GM21723 (cell line): ENCODE measurements around the gene DAB2IP.

Experiments used
- ATAC-seq: cut with Tn5 transposase; IDR thresholded peaks from one replicate; pipeline ENCODE4 v1.9.1; 2021; ENCODE audit warnings: mild to moderate bottlenecking, moderate library complexity; ENCODE audit not compliant: unreplicated experiment

Gene DAB2IP

DNA sequence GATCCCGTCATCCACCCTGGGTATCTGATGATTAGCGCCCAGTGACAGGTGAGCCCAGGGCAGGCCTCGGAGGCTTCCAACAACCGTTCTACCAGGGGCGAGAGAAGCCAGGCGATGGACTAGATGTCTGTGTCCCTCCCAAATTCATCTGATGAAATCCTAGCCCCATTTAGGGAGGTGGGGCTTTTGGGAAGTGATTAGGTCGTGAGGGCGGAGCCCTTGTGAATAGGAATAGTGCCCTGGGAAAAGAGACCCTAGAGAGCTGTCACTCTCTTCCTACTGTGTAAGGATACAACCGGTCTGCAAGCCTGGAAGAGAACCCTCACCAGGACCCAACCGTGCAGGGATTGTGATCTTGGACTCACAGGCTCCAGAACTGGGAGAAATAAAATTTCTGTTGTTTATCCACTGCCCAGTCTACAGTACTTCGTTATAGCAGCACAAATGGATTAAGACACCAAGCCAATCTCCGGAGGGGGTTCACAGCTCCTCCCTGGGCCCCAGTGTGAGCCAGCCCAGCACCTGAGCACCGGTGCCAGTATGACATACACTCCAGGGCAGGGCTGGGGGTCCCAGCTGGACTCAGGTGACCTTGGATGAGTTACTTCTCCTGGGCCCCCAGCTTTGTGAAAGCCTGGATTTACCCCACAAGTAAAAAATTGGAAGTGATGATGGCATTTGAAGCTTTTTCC, 162.2 kb downstream of the DAB2IP start:
- no peak for ATAC-seq

DNA sequence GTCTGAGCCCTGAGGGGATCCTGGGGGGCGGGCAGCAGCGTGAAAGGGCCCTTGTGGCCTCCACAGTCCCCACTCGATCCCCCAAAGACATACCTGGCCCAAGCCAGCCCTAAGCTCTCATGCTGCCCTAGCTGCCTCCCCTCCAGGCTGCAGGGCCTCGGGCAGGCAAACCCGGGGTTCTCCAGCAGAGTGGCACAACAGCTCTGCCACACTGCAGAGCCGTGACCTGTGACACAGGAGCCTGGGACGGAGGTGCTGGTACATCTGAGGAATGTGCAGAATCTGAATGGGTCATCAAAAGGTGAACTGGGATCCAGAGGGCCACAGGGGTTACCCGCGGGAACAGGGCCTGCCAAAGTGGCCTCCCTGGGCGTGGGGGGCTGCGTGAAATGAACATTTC, 163.2 kb downstream of the DAB2IP start:
- no peak for ATAC-seq

DNA sequence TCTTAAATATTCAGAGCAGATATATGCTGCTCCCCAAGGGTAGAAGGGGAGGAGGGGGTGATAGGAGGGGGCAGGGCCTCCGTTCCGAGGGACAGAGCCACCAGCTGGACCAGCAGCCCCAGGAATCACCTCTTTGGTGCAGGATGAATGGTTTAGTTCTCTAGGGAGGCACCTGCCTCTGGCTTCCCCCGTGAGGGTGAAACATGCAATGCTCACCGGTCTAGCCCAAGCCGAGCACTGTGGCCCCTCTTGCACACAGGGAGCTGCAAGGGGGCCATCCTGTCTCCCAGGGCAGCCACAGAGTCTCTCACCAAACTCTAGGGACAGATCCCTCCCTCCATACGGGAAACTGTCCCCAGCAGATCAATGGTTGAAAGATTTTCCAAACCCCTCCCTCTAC, 163.7 kb downstream of the DAB2IP start:
- ATAC-seq, result no peak

DNA sequence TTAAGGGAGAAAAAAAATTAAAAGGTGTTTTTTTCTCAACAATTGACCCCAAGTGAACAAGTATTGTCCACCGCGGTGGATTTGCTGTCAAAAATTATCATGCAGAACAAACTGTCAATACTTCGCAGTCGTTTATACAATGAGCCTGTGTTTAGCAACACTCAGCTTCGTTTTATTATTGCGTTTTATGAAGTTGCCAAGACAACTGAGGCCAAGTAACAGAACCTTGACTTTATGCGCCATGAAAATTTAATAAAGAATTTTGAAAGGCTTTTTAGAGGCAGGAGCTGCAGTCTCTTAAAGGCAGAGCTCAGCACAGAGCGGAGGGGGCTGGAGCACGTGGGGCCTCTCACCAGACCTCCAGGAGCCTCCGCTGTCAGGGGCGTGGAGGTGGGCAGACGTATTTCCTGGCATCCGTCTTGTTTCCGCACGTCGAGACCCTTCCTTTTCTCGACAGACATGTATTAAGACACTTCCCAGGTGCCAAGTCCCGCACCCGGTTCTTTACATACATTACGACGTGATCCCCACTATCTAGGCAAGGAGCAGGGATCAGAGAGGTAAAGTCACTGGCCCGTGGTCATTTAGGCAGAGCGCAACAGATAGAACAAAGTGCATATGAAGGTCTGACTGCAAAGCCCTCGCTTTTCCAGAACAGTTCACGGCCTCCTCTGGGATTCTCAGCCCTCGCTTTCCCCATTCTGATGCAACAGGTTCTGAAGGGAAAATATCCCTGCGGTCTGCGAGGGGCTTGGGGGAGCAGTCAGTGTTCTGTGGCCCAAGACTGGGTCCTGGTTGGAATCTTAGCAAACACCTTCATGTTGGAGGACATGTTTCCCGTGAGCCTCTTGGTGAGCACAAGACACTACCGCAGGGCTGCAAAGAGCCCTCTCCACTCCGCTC, 164.4 kb downstream of the DAB2IP start:
- ATAC-seq, result no peak

GRCh38 chr9:121816449-121816817, 165.0 kb downstream of the DAB2IP start:
- ATAC-seq, result no peak

DNA sequence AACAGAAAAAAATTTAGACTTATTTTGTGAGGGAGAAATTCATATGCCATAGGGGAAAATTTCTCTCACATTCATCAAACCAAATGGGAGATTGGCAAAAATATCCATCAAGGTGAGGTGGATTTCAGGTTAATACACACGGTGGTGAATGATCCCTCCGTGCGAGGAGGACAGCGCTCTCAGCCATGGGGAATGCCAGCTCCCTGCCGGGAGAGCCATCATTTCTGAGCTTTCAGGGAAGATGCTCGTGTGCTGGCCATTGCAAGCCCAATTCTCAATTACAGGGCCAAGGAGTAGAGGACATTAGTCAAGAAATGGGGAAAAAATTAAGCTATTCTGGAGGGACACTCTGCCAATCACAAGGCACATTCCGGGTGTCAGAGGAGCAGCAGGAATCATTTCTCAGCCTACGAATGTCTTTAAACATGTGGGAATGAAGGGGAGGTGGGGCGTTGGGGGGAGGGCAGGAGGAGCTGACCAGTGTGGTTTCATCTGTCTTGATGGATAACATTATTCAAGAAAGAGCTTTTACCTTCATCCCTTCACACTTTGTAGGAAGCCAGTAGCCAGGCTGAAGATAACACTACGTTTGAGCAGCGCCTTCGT, 165.5 kb downstream of the DAB2IP start:
- no peak for ATAC-seq

DNA sequence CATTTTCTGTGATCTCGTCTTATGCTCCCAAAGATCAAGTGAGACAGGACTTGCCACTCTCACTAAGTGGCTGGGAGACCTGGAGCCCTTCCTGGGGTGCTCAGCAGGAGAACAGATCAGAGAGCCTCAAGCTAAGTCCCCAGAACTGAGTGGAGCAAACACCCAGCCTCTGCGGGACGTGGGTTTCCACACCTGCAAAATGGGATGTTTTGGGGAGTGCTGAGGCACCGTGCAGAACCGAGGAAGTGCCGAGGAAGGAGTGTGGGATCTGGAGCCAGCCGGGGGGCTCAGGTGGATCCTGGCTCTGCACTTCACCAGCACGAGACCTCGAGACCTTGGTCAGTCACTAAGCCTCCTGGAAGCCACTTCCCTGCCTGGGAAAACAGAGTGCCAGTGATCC, 166.0 kb downstream of the DAB2IP start:
- ATAC-seq, result no peak

GRCh38 chr9:121818016-121818661, 166.7 kb downstream of the DAB2IP start:
- no peak for ATAC-seq

DNA sequence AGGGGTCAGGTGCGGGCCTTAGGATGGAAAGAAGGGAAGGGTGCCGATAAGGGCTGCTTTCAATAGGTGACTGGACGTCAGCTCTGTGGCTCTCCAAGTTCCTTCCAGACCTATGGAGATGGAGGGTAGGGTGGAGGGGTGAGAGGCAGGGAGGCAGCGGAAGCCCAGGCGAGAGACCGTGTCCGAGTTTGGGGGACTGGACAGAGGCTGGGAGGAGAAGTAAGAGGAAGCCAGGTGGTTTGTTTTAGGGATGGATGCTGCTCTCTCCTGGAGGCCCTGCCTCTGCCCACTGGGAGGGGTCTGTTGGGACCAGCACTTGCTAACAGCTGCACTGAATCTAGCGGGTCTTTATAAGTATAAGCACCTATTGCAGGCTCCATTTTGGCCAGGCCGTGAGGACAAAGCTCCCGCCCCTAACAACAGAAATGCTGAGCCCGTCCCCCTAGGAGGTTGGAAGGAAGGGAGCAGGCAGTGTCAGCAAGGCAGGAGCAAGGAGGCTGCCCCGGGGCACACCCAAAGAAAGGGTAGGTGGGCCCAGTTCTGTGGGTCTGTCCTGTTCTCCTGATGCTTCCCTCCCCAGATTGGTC, 167.5 kb downstream of the DAB2IP start:
- no peak for ATAC-seq

DNA sequence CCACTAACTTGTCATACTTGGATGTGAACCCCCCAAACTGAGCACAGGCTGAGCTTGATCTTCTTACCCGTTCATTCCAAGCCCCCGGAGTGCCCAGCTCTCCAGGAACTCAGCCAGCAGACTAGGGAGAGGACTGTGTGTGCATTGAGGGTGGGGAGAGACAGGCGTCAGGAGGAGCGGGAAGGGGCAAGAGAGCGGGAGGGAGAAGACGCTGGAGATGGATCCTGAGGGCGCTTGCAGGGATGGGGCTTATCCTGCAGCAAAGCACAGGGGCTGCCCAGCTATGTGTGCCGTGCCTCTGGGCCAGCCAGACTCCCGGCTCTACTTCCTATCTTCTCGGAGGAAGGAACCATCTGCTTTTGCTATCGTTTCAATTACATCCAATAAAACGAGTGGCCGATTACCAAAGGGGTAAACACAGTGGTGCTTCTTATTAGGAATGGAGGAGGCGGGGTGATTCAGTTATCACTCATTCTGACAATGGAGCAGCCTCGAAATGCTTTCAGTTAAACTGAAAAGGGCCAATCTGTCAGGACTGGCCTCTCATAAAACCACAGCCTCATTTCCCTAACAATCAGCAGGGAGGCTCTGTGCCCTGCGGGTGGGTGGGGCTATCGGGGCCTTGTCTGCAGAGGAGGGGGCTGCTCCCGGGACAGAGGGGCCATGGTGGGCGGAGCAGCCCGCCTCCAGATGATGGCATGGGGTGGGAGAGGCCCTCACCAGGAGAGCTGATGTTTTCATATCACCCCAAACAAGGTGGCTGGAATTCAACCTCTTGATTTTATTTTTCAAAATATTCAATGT, 168.2 kb downstream of the DAB2IP start:
- ATAC-seq, result no peak

DNA sequence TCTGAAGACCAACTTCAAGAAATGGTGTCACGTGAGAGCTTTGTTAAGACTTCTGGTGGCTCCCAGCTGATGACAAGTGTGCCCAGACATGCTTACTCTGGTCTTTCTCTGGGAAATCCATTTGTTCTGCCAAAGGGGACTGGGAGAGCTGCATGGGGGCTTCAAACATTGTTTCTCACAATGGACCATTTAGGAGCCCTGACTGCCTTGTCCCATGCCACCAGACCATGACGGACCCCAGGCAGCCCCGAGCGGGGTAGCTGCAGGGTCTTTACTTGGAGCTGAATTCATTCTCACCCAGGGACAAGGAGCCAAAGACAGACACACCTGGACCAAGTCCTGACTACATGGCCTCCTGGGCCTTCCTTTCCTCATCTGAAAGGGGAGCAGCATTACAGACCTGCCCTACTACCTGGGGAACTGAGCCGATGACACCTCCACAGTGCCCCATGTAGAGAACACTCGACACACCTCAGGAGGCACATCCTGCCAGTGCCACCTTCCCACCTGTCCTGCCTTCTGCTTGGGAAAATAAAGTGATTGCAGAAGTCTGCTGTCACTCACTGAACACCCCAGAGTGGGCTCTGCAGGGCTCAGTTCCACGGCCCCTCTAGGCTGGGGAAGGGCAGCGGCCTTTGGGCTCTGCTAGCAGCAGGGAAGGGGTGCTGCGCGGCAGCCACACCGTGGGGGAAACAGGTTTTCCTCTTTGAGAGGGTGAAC, 169.0 kb downstream of the DAB2IP start:
- ATAC-seq, result no peak

- ATAC-seq, result no peak
Observed at GRCh38 chr9:121821326-121821725, 169.9 kb downstream of the DAB2IP start.

DNA sequence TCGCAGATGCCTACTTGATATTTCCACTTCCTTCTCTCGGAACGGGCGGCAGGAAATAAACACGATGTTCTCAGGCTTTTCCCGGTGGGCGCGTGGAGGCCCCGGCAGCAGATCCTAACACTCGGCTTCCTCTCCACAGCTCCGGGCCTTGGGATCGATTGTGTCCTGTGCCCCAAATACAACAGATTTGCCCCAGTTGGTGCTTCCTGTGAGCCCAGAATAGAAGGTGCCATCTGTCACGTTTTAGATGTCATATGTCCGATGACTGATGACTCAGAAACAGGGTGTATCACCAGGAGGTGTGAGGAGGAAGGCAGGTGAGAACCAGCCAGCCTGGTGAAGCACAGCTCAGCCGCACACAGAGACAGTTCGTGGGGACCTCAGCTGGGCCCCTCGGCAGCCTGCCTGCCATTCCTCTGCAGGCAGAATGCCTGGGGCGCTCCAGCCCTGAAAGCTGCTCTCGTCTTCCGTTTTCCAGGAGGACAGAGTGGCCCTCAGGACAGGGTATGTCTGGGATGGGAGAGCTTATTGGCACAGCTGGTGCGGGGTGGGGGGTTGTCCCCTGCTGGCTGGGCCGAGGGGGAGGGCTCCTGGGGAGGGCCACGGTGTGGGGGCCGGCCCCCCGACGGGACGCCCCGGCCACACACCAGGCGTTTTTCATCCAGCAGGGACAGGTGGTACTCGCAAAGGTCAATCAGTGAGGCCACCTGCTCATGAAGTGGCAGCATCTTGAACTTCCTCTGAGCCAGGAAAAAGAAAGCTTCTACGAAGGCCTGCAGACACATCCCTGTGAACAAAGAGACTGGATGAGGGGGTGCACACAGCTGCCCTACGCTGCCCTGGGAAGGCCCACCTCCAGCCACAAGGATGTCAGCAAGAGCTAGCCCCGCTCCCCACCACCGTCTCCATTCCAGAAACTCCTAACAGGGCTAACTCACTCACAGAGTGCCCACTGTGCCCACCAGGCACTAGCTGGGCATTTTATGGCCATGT, 171.0 kb downstream of the DAB2IP start:
- no peak for ATAC-seq

GRCh38 chr9:121823451-121824169, 172.2 kb downstream of the DAB2IP start:
- ATAC-seq, result no peak

- no peak for ATAC-seq
Observed at GRCh38 chr9:121824651-121825030, 173.2 kb downstream of the DAB2IP start.

GRCh38 chr9:121825031-121825691, 173.7 kb downstream of the DAB2IP start:
- no peak for ATAC-seq

DNA sequence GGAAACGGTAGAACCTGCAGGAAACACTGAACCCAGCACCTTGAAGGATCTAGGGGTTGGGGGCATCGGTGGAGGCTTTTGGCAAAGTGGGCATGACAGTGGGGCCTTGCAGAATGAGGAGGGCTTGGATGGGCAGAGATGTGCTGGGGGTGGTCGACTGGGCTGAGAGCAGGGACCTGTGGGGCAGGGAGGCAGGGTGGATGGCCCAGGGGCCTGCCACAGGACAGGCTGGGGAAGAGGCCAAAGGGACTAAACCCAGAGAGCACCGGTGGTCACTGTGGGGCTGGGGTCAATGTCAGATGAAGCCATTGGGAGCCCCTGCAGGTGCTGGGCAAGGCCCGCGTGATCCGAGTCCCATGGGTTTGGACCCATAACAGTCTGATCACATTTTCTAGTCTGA, 175.3 kb downstream of the DAB2IP start:
- no peak for ATAC-seq
